ENCODE data around the gene SV2B.

Gene SV2B, protein sequence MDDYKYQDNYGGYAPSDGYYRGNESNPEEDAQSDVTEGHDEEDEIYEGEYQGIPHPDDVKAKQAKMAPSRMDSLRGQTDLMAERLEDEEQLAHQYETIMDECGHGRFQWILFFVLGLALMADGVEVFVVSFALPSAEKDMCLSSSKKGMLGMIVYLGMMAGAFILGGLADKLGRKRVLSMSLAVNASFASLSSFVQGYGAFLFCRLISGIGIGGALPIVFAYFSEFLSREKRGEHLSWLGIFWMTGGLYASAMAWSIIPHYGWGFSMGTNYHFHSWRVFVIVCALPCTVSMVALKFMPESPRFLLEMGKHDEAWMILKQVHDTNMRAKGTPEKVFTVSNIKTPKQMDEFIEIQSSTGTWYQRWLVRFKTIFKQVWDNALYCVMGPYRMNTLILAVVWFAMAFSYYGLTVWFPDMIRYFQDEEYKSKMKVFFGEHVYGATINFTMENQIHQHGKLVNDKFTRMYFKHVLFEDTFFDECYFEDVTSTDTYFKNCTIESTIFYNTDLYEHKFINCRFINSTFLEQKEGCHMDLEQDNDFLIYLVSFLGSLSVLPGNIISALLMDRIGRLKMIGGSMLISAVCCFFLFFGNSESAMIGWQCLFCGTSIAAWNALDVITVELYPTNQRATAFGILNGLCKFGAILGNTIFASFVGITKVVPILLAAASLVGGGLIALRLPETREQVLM

DNA sequence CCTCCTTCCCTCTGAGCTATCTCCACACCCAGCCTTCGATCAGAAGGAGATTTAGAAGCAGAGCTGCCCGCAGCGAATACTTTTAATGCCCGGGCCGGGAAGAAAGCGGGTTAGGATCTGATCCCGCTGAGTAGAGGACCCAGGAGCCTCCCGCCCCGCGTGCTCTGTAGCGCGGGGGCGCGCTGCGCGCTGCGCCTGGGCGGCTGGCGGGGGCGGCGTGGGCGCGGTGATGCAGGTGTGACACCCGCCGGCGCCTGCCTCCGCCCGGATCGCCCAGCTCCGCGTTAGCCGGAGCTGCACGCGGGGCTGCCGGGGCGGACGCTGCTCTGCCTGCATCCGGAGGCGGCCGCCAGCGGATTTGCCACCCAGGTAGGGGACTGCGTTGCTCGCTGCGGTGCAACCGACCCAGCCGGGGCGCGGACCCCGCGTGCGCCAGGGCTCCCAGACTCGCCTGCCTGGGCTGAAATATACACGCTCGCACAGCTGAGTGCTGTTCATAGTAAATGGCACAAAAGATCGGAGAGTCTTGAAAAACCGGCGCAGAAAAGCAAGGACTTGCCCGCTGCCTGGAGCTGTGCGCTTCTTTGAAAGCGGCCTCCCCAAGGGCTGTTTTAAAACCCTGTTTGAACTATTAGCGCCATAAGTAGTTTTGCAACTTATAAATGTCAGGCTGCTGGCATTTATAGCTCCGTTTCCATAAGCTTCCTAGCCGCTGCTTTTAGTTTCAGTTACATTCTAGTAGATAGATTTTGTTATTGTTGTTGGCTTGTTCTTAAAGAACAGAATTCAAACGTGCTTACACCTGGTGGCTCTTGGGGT is at the start of gene SV2B:
SV2B (plus strand) TSS at position 263 of the 819 bp plus-strand sequence. CDS start 126,007 bp downstream, outside the sequence.
- TF ChIP-seq CTCF (IDR thresholded peaks at IDR 0.05; ENCODE audit: insufficient read depth, low read depth, low read length, missing control alignments), result no peak
- H3K4me3 ChIP-seq (ENCODE audit: low read depth, low read length), result peak within 1 kb of the TSS; percentile 59
- peak; percentile 58 for DNase-seq (ENCODE audit: low read depth)

DNA sequence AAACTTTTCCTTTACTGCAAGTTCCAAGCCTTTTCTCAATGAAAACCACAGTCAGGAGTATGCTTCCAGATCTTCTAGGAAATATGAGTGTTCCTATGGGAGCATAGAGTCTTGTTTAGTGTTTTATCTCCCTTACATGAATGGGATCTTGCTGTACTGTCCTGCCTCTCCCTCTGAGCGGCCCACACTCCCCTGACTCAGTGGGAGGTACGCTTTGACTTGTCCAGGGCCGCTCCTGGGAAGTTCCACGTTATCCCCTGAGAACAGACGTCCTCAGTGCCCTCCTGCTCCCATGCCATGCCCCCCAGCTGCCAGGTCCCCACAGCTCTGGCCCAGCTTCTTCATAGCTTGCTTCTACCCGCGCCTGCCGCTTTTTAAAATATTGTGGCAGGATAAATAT is 48.8 kb upstream of the SV2B start:
- no peak overlapping the region for H3K4me3 ChIP-seq (ENCODE audit: low read depth, low read length)
- no peak for DNase-seq (ENCODE audit: low read depth)
- no peak for TF ChIP-seq CTCF (IDR thresholded peaks at IDR 0.05; ENCODE audit: insufficient read depth, low read depth, low read length, missing control alignments)

- no peak for DNase-seq (ENCODE audit: low read depth)
- H3K4me3 ChIP-seq (ENCODE audit: low read depth, low read length), result no peak overlapping the region
- no peak for TF ChIP-seq CTCF (IDR thresholded peaks at IDR 0.05; ENCODE audit: insufficient read depth, low read depth, low read length, missing control alignments)
These were observed 45.2 kb upstream of the SV2B start for GRCh38 chr15:91054816-91055215.

- no peak overlapping the region for H3K4me3 ChIP-seq (ENCODE audit: low read depth, low read length)
- TF ChIP-seq CTCF (IDR thresholded peaks at IDR 0.05; ENCODE audit: insufficient read depth, low read depth, low read length, missing control alignments), result peak; percentile 80
- peak; percentile 57 for DNase-seq (ENCODE audit: low read depth)
These were observed 44.3 kb upstream of the SV2B start for GRCh38 chr15:91055548-91056331.

- DNase-seq (ENCODE audit: low read depth), result no peak
- no peak overlapping the region for H3K4me3 ChIP-seq (ENCODE audit: low read depth, low read length)
- no peak for TF ChIP-seq CTCF (IDR thresholded peaks at IDR 0.05; ENCODE audit: insufficient read depth, low read depth, low read length, missing control alignments)
These were observed 38.8 kb upstream of the SV2B start for GRCh38 chr15:91061230-91061629.

DNA sequence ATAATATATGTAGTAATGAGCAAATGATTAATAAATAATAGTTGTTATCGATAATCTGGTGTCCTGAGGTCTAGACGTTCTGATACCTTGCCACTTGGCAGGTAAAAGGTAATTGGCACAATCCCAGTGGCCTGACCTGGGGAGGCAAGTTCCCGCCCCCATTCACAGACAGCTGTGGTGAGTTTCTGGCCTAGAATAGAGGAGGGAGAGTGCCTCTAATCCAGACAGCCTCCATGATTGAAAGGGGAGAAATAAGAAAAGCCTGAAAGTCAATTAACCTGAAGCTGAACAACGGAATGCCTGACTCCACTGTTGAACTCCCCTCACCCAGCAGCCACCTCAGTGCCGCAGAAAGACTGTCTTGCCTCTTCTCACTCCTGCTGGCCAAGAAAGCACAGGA is 38.1 kb upstream of the SV2B start:
- no peak for DNase-seq (ENCODE audit: low read depth)
- no peak for TF ChIP-seq CTCF (IDR thresholded peaks at IDR 0.05; ENCODE audit: insufficient read depth, low read depth, low read length, missing control alignments)
- no peak overlapping the region for H3K4me3 ChIP-seq (ENCODE audit: low read depth, low read length)
